Measurements from ENCODE around the gene LDLRAD4.
"Not testable (repeated sequence)": the region's sequence is repeated elsewhere in the genome, so short reads cannot be mapped to it uniquely, and the experiment has no call there.

The LDLRAD4 gene

DNA sequence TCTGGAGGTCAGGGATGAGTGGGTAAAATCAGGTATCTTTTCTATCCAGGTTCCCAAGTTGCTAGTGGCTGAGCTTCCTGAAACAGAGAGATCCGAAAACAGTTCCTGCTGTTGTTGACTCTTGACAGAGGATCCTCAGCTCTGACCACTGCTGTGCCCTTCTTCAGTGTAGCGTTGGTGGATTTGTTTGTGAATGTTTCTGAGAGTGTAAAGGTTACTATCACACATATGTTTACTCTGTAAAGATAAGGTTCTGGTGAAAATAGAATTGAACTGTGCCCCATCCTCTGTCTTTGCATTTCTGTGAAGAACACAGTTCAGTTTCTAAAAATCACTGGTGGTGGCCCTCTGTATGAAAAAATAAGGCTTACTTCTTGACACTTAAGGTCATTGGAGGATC is 119.8 kb downstream of the LDLRAD4 start:
- no peak for DNase-seq (ENCODE audit: low read depth)

DNA sequence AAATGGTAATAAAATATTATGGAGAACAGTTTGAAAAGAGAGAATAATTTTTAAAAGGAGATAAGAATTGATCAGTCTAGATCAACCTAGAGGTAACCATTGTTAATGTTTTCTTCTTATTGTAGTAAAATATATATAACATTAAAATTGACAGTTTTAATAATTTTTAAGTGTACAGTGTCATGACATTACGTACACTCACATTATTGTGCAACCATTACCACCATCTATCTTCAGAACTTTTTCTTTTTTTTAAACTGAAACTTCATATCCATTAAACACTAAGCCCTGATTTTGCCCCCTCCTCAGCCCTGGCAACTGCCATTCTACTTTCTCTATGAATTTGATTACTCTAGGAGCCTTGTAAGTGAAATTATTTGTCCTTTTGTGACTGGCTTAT is 121.1 kb downstream of the LDLRAD4 start:
- no peak for DNase-seq (ENCODE audit: low read depth)

DNA sequence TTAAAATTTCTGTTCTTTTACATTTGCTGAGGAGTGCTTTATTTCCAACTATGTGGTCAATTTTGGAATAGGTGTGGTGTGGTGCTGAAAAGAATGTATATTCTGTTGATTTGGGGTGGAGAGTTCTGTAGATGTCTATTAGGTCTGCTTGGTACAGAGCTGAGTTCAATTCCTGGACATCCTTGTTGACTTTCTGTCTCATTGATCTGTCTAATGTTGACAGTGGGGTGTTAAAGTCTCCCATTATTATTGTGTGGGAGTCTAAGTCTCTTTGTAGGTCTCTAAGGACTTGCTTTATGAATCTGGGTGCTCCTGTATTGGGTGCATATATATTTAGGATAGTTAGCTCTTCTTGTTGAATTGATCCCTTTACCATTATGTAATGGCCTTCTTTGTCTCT is 127.9 kb downstream of the LDLRAD4 start:
- DNase-seq (ENCODE audit: low read depth) = not testable (repeated sequence)

DNA sequence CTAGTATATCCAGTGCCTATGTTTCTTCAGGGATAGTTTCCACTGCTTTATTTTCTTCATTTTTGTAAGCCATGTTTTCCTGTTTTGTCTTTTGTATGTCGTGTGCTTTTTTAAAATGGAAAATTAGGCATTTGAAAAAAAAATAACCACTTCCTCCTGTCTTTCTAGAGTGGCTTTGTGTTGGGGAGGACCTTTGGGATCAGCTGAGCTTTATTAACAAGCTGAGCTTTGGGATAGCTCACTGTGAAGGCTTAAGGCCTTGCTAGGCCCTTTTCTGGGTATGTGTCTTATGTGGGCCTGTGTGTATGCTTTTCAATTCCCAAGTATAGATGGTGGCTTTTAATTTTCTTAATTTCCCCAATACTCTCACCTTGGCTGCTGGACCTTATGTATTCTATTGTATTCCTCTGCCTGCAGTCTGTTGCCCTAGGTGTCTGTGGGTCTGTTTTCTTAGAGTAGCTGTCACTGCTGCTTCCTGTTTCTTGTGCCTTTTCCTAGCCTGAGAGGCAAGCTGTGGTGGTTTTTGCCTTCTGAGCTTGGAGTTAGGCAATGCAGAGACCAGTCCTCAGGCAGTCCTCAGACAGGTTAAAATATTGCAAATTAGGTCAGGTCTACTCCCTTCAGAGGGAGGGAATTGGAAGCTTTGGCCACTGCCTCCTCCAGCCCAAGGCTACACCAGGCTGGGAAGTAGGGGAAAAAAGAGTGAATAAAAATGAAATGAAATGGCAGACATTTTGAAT is 134.7 kb downstream of the LDLRAD4 start:
- no peak for DNase-seq (ENCODE audit: low read depth)

DNA sequence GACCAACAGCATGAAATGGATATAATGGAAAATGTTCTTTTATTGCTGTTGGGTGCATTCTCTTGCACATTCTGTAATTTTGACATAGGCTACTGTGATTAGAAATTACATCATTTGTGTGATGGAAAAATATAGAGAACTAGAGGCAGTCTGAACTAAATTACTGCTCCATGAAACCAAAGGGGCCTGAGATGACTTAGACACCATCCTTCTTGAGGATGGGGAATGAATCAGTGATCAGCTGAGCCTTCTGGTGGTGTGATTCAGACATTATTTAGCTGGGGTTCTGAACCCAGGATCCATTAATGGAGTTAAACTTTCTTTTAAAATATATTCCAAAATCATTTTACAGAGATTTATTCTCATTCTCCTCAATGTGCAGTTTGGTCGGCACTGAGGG is 135.8 kb downstream of the LDLRAD4 start:
- no peak for DNase-seq (ENCODE audit: low read depth)

DNA sequence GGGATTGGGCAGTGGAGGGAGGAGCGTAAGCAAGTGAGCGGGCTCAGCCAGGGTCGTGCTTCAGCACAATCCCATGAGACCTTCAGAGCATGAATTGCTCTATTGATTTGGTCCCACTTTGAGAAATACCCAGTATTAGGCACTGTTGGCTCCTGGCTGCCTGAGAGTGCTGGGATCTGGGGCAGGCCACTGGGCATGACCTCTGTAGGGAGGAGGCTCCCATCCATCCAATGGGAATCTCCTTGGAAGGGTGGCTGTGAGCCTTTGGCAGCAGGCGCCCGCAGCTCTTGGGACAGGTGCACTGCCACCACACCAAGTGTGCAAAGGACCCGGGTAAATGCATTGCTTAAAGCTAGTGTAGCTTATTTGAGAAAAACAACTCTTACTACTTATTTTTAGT is 137.5 kb downstream of the LDLRAD4 start:
- DNase-seq (ENCODE audit: low read depth) = no peak

DNA sequence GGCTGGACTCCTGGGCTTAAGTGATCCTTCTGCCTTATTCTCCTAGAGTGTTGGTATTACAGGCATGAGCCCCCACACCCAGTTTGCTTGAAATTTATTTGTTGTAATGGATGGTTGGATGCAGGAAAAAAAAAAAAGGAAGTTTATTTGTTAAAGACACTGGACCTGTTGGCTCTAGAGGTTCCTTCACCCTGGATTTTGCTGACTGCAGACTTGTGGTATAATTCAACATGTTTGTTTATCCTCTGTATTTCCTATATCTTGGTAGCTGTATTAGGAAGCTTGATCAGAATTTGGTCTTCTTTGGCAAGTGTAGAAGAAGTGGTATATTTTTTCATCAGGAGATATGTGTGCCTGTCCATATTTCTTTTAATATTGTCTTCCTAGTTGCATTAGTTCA is 138.7 kb downstream of the LDLRAD4 start:
- no peak for DNase-seq (ENCODE audit: low read depth)

DNA sequence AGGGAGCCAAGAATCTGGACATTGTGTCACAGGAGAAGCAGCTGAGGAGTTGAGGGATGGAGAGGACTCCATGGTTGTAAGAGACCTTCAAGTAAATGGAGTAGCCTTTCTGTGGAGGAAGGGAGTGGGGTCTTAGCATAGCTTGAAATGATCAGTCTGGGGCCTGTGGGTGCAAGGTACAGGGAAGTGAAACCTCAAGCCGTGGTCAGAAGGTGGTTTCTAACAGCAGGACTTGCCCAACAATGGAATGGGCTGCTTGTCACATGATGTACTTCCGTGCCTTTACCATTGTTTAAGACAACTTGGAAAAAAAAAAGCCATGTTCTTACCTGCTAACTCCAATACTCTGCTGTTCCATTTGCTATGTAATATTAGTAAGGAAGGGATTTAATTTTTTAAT is 140.7 kb downstream of the LDLRAD4 start:
- DNase-seq (ENCODE audit: low read depth) = no peak

DNA sequence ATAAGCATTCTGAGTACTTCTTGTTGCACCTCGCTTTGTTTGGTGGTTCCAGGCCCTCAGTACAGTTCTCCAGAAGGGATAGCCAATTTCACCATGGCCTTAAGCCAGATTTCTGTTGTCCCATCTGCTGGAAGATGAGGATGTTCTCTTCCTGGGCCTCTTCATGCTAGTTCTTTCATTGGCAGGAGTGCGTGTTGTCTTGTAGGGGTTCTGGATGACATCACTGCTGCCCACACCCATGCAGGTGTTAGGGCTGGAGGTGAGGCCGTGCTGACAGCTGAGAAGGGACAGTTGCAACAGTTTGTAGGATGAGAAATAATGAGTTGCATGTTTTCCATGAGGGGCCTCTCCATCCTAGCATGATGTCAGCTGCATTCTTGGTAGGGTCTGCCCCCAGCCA is 142.9 kb downstream of the LDLRAD4 start:
- DNase-seq (ENCODE audit: low read depth) = no peak

DNA sequence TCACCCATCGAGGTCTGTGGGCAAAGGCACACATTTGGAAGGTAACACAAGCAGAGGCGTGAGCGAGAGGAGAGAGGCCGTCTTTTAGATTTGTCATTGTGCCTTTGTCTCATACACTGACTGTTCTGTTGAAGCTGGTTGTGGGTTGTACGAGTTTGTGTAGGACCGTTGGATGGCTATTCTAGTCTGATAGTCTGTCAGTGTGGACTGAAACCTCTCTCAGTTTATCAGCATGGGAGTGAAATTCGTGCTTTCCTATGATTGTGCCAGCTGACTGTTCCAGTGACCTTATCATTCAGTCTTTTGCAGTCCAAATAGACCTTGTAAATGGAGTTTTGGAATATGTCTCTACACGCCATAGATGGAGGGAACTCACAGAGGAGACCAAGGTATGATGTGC is 143.5 kb downstream of the LDLRAD4 start:
- DNase-seq (ENCODE audit: low read depth) = no peak

DNA sequence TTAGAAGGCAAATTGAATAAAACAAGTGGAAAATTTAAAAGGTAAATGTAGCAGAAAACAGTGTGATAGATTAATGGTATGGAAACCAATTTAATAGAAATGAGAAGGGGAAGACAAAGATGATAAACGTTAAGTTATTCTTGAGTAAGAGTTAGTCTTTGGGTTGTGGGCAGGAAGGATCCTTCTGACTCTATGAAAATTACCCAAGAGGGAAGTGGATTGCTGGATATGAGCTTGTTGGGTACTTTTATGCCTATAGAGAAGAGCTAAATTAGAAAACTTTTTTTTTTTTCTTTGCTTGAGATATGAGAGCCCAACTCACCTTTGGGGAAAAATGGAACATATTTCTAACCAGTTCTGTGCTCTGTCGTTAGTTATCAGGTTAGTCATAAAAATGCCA is 144.0 kb downstream of the LDLRAD4 start:
- no peak for DNase-seq (ENCODE audit: low read depth)

DNA sequence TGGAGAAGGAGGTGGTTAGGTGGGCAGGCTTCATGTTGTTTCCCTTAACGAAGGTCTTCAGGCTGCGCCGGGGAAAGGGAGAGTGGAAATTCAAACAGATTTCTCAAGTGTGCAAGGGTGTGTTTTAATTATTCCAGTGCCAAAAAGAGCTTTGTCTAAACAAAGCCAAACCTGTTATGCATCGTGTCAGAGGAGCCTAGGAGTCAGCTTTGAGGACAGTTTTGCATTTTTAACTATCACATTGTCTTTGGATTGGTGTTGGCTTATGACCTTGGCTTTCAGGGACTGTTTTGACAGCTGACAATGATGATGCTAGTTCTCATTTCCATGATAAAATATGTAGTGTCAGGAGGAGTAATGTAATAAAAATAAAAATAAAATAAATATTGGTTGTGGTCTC is 144.8 kb downstream of the LDLRAD4 start:
- DNase-seq (ENCODE audit: low read depth) = no peak

DNA sequence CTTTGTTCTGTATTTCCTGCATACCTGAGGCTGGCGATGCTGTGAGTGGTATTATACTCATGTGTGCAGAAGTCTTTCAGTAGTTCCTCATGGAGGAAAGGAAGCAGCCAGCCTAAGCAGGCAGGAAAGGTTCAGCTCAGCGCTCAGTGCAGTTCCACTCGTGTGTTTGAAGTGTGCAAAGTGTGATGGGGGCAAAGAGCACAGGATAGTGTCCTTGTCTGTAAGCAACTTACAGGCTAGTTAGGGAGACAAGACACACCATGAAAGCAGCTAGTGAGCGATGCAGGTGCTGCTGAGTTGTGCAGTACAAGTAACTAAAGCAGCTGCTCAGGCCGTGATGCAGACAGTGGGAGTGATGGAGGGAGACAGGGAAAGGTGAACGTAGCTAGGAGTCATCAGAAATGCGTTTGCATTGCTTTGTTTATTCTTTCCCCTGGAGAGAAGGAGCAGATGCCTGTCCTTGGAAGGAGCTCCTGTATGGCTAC is 146.2 kb downstream of the LDLRAD4 start:
- DNase-seq (ENCODE audit: low read depth) = no peak

DNA sequence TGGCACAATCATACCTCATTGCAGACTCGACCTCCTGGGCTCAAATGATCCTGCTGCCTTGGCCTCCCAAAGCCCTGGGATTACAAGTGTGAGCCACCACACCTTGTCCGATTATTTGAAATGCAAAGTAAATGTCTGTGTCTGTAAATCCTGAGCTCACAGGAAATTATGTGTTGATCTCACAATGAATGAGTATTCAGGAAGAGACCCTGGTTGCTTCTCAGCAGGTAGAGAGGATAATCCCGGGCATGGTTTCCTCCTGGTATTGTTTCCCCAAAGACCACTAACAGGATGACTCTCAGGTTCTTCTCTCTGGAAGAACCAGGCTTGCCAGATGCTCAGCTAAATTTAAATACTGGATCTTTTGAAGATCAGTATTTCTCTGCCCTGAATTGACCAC is 147.6 kb downstream of the LDLRAD4 start:
- DNase-seq (ENCODE audit: low read depth) = no peak

DNA sequence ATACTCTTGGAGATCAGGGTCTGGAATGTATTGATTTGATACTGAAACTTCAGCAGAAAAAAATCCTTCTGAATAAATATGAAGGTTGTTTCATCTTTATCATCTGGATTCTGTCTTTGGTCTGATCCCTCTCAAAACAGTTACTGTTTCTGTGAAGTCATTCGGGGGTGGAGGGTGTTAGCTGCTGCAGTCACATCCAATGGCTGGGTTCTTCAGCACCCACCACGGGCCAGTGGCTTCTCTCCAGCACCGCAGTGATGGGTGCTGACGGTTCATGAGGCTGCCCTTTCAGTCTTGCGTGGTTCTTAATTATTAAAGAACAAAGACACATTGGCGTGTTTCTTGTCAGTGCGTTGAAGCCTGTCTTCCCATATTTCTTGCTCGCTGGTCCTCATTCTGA is 148.0 kb downstream of the LDLRAD4 start:
- DNase-seq (ENCODE audit: low read depth) = no peak

DNA sequence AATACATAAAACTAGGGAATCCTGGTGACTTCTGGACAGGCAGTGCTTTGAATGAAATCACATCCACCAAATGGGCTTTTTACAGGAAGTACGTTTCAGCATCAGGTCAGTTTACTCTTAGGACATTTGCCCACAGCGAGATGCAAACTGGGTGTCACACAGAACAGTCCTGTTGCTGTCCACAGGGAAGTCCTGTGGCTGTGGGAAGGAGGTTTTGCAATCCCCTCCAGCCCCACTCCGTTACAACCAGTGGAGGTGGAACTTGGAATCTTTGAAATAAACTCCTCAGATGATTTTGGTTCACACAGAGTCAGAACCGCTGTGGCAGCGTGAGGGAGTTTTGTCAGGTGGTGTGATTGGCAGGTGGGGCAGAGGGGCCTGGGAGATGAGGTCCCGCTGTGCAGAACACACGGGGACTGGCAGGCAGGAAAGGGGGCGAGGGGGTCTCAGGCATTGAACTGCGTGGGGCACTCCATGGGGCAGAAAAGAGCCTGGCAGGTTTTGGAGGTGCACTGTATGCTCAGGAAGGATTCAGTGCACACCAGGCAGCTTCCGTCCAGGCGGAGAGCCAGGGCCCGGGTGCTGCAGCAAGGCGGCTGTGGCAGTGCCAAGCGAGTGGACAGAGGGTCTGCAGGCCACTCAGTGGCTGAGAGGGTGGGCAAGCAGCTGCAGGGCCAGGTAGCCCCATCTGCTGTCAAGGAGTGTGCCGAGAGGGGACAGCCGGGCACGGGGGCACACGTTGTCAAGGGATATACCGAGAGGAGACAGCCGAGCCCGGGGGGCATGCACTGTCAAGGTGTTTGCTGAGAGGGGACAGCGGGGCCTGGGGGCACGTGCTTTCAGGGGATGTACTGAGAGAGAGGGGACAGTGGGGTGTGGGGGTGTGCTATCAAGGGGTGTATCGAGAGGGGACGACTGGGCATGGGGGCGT is 148.7 kb downstream of the LDLRAD4 start:
- DNase-seq (ENCODE audit: low read depth) = no peak

DNA sequence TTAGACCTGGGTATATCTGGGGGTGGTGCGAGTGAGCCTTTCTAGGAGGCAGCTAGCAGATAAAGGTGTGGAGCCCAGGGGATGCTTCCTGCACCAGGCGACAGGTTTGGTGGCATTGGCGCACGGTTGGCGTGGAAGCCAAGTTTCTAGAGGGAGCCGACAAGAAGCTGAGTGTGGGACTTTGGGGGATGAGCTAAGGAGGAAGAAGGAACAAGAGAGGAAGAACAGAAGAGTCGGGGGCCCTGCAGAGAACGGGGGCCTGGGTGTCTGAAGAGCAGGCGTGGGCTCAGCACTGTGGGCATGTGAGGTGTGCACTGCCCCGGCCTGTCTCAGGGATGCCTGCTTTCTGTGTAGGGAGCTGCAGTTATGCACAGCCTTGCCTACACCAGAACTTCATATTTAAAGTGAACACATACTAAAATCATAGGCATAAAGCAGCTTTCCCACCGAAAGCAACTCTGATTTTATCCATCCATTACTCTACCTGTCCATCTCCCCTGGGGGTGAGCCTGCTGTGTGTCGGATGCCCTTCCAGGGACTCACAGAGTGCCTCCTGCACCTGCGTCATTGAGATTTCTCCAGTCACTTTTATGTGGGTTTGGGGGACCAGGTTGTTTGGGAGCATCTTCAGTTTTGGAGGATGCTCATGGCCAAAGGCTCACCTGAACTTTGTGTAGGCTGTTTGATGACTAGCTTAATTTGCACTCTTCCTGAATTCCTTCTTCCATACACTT is 149.7 kb downstream of the LDLRAD4 start:
- no peak for DNase-seq (ENCODE audit: low read depth)

DNA sequence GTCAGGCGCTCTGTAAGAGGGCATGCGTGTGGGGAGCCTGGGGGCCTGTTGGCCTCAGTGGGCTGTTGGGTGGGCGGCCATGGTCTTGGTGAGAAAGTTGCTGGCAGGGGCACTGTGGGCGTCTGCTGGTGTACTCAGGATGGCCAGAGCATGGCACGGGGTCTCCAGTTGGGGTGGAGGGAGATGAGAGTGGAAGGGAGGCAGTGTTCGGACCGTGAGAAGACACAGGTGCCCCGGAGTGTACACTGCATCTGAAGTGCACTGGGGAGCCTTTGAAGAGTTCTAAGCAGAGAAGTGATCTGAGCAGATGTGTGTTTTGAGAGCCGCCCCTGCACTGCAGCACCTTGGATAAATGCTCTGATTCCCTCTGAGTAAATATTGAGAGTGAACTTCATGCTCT is 150.8 kb downstream of the LDLRAD4 start:
- DNase-seq (ENCODE audit: low read depth) = no peak

DNA sequence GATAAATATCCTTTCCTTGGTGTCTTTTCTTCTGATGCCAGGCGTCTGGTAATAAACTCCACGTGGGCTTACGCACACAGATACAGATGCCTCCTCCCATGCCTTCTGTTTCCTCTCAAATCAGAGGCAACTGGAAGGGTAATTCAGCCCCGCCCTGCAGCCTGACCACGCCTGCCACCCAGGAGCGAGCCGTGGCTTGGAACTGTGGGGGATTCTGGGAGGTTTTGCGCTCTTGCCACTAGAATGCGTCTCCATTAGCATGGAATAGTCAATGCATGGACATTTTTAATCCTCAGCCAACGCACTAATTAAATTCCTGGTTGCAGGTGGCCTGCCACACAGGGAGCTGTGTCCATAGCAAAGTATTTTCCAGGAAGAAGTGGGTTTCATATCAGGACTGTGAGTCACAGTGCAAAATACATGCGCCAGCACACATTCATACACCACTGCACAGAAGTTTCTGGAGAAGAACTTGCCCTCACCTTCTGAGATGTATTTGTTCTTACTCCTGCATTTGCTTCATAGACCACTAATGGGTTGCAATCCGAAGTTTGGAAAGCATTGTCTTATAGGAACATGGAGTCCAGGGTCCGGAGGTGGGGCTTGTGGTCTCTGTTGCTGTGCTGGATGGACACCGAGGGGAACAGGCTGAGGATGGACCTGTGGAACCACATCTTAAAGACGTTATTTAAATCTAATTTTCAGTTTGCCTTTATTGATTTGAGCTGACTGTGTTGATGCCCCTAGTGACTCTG is 151.4 kb downstream of the LDLRAD4 start:
- DNase-seq (ENCODE audit: low read depth) = no peak

DNA sequence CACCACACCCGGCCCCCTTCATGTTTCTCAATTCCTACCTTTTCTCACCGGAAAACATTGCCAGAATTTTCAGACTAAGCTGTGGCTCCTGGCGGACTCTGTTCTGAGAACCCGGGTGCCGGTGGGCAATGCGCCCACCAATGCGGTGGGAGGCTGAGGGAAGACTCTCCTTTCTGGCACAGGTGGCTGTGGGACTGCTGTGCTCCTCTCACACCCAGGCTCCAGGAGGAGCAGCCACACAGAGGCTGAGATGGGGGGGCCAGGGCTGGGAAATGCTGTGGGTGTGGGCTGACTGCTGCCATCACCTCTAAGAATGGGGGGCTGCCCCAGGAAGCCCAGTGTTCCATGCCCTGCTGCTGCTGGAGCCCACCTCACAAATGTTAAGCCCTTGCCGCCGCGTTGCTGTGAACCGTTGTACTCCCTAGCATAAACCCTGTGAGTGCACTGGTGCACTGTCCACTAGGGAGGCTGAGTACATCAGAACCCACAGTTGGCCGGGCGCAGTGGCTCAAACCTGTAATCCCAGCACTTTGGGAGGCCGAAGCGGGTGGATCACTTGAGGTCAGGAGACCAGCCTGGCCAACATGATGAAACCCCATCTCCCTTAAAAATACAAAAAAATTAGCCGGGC is 152.6 kb downstream of the LDLRAD4 start:
- DNase-seq (ENCODE audit: low read depth) = no peak

DNA sequence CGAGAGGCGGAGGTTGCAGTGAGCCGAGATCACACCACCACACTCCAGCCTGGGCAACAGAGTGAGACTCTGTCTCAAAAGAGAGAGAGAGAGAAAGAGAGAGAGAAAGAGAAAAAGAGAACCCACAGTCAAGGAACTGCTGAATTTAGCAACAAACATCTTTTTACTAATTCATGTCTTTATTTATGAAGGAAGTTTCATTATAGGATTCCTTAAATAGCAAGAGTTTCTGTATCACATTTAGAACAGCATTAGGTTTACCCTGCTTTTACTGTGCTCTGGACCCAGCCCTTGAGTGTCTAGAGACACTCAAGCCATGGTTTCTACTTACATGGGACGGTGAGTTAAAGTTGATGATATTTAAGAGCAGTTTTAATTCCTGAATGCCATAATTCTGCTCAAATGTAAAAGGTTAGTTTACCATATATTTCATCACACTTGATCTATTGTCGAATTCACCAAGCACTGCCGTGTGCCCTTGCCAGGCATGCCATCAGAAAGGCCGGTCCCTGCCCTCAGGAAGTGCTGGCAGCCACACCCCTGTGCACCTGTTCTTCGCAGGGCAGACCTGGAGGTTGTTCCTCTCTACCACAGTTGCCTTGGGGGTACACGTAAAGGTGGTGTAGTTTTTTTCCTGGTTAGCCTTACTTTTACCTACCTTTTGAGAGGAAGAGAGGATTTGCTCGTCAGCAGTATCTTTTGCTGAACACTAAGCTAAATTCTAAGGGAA is 153.3 kb downstream of the LDLRAD4 start:
- DNase-seq (ENCODE audit: low read depth) = no peak
